ENCODE data around the gene PGM3.

The PGM3 gene, protein sequence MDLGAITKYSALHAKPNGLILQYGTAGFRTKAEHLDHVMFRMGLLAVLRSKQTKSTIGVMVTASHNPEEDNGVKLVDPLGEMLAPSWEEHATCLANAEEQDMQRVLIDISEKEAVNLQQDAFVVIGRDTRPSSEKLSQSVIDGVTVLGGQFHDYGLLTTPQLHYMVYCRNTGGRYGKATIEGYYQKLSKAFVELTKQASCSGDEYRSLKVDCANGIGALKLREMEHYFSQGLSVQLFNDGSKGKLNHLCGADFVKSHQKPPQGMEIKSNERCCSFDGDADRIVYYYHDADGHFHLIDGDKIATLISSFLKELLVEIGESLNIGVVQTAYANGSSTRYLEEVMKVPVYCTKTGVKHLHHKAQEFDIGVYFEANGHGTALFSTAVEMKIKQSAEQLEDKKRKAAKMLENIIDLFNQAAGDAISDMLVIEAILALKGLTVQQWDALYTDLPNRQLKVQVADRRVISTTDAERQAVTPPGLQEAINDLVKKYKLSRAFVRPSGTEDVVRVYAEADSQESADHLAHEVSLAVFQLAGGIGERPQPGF

DNA sequence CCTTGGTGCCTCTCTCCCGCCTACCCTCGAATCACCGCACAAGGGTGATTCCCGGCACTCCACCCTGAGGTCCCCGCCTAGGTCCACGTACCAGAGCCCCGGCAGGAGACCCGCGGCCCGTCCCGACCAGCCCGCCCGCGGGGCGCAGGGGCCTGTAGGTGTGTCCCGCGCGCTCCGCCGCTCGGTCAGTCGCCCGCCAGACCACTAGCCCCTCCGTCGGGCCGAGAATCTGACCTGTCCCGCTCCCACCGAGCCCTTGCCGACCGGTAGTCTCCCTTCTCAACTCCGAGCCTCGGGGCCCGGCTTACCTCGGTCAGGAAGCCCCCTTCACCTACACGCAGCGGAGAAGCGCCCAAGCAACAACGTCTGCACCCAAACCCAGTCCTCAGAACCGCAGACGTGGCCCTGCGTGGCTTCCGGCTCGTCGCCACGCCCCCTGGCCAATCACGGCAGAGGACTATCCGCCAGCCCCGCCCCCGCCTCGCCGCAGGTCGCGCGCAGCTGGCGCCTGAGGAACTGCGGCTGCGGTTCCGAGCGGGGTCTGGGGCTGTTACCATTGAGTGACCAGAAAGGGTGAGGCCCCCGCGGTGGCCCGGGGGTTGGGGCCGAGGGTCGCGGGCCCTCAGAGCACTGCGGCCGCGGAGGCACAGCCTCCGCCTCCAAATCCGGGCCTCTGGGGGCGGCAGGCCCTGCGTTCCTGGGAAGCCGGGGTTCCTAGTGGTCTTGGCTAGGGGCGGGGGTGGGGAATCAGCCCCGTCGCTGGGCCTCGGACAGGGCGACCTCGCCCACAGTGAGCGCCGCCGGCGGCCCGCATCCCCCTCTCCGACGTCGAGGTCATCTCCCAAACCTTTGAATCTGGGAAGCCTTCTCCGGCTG, at the start of gene PGM3, which contains the start of gene RWDD2A:
Gene PGM3 (minus strand): TSS at position 395 of the 876 bp plus-strand sequence. CDS start 2,253 bp downstream, outside the sequence.
Gene RWDD2A (plus strand): TSS at position 487 of the 876 bp plus-strand sequence. CDS start 1,095 bp downstream, outside the sequence.
- no peaks in the 10 kb centered on the region for H3K9me3 ChIP-seq (ENCODE audit: low read length)
- peaks cover 10% of the 10 kb centered on the region for H3K4me1 ChIP-seq (ENCODE audit: insufficient read depth, low read length)
- H2AFZ ChIP-seq (ENCODE audit: low read depth, low read length): peak within 1 kb of the TSS; percentile 94
- H3K27me3 ChIP-seq (ENCODE audit: insufficient read depth, low read length): no peaks in the 10 kb centered on the region
- peak within 1 kb of the TSS; percentile 96 for H3K4me3 ChIP-seq (ENCODE audit: low read length)
- H3K36me3 ChIP-seq (ENCODE audit: insufficient read depth, low read length): peaks cover 26% of the 10 kb centered on the region

DNA sequence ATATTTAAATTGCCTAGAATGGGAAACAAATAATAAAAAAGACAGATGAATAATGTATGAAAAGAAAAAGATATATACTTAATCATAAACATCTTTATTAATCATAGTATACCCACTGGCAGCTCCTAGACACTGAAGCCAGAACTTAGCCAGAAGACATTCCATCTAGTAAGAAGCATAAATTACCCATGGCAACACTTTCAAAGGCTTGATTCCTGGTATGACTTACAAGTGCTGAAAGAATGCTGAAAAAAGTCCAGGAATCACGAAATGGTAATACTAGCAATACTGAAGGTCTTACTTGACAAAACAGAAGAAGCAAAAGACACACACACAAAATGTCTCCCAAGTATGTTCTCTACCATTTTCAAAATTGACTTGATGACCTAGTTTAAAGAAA, 38.1 kb upstream of the PGM3 start:
- H3K27me3 ChIP-seq (ENCODE audit: insufficient read depth, low read length): peaks cover 2% of the 10 kb centered on the region

DNA sequence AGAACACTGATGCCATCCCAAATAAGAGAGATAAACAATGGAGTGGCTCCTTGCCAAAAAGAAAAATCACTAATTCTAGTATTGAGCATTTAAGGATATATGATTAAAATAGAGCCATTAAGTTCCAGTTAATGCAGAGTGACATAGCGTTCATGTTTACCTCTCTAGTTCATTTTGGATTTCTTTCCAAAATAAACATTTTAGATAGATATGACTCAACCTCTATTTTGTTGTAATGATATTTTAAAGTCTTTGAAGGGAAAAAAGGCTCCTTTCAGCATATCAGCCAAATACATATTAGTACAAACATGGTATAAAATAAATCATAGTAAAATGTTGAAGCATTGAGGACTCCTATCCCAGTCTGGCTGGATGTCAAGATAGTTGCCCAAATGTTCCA, 33.5 kb upstream of the PGM3 start:
- no peak overlapping the region for H3K4me3 ChIP-seq (ENCODE audit: low read length)
- no peaks in the 10 kb centered on the region for H3K9me3 ChIP-seq (ENCODE audit: low read length)
- H2AFZ ChIP-seq (ENCODE audit: low read depth, low read length): no peak overlapping the region
- no peaks in the 10 kb centered on the region for H3K4me1 ChIP-seq (ENCODE audit: insufficient read depth, low read length)
- H3K27me3 ChIP-seq (ENCODE audit: insufficient read depth, low read length): peaks cover 5% of the 10 kb centered on the region
- H3K36me3 ChIP-seq (ENCODE audit: insufficient read depth, low read length): no peaks in the 10 kb centered on the region

More for the DNA sequence above, 38.1 kb upstream of the PGM3 start:
- Histone ChIP-seq H3K4me3 (ENCODE audit: low read length) (no peak overlapping the region), H3K4me1 (ENCODE audit: insufficient read depth, low read length) (no peaks in the 10 kb centered on the region), H2AFZ (ENCODE audit: low read depth, low read length) (no peak overlapping the region), H3K36me3 (ENCODE audit: insufficient read depth, low read length) (no peaks in the 10 kb centered on the region), H3K9me3 (ENCODE audit: low read length) (no peaks in the 10 kb centered on the region)

DNA sequence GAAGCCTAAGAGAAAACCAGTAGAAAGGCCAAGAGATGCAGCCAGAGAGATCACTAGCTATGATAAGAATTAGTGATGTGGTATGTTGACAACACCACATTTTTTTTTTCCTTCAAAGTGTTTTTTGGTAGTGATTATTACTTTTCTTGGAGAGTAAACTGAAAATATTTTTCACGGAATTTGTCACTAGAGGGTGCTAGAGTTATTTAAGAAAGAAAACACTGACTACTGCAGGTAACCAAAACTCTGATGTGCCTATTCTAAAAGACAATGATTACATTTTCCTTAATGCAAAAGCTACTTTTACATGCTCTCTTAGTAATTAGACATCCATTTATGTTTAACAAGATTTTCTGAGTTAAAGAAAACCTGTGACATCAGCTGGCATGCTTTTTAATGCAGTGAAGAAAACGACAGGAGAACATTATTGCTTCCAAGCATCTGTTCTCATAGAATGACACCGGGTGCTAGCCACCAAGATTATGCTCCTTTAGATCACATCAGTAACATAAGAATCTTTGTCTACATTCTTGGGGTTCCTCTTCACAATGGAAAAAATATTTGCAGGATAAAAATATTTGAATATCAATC, 28.9 kb upstream of the PGM3 start:
- no peaks in the 10 kb centered on the region for H3K36me3 ChIP-seq (ENCODE audit: insufficient read depth, low read length)
- no peak overlapping the region for H2AFZ ChIP-seq (ENCODE audit: low read depth, low read length)

DNA sequence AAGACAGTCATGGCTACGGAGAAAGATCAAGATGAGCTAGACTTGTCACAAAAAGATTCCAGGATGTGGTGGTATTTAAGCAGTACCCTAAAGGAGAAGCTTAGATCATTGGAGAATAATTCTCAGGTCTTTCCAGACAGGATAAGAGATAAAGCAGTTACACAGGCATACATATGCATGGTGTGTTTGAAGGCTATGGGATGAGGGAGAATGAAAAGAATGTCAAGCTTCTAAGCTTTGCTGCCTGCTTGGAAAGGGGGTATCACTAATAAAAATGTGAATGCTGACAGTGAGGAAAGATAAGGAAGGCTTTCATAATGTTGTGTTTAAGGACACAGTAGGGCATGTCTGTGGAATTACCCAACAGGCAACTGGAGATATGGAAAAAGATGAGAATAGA, 28.2 kb upstream of the PGM3 start:
- H3K4me1 ChIP-seq (ENCODE audit: insufficient read depth, low read length): no peaks in the 10 kb centered on the region
- H3K4me3 ChIP-seq (ENCODE audit: low read length): no peak overlapping the region
- no peak overlapping the region for H2AFZ ChIP-seq (ENCODE audit: low read depth, low read length)
- no peaks in the 10 kb centered on the region for H3K36me3 ChIP-seq (ENCODE audit: insufficient read depth, low read length)
- H3K27me3 ChIP-seq (ENCODE audit: insufficient read depth, low read length): peaks cover 15% of the 10 kb centered on the region
- no peaks in the 10 kb centered on the region for H3K9me3 ChIP-seq (ENCODE audit: low read length)

More for the DNA sequence above, 28.9 kb upstream of the PGM3 start:
- peaks cover 11% of the 10 kb centered on the region for H3K27me3 ChIP-seq (ENCODE audit: insufficient read depth, low read length)
- H3K4me1 ChIP-seq (ENCODE audit: insufficient read depth, low read length): no peaks in the 10 kb centered on the region
- H3K9me3 ChIP-seq (ENCODE audit: low read length): no peaks in the 10 kb centered on the region
- H3K4me3 ChIP-seq (ENCODE audit: low read length): no peak overlapping the region

DNA sequence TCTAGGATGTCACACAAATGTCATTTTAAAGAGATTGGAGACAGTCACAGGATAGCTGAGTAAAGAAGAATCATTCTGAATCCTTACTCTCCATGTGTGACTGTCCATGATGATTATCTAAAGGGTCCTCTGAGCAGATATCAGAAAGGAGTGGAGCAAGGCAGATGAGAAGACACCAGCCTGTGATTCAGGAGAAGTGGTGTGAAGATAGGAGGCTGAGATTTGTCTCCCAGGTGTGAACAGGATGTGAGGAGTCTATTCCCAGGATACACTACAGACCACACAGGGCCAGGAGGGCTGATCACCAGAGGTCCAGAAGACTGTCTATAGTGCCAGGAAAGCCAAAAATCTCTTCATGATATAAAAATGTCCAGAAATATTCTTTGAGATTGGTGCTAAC, 27.1 kb upstream of the PGM3 start:
- no peaks in the 10 kb centered on the region for H3K4me1 ChIP-seq (ENCODE audit: insufficient read depth, low read length)
- no peak overlapping the region for H3K4me3 ChIP-seq (ENCODE audit: low read length)
- H3K27me3 ChIP-seq (ENCODE audit: insufficient read depth, low read length): peaks cover 17% of the 10 kb centered on the region
- no peak overlapping the region for H2AFZ ChIP-seq (ENCODE audit: low read depth, low read length)
- H3K36me3 ChIP-seq (ENCODE audit: insufficient read depth, low read length): no peaks in the 10 kb centered on the region
- no peaks in the 10 kb centered on the region for H3K9me3 ChIP-seq (ENCODE audit: low read length)

DNA sequence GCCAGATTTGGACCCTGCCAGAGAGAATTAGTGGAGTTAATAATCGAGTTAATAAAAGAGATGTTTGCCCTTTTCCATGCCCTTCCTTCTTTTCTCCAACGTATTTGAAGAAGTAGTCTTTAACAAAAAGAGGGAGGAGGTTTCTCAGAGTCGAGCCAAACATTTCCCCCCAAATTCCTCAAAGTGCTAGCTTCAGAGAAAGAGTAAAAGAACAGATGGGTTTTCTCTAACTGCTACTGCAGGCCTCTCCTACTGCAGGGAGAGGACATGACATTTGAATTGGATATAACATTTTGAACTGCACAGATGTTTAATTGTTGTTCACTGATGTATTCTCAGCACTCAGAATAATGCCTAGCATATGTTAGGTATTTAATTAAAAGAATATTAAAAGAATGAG, 25.6 kb upstream of the PGM3 start:
- H2AFZ ChIP-seq (ENCODE audit: low read depth, low read length): no peak overlapping the region
- H3K9me3 ChIP-seq (ENCODE audit: low read length): no peaks in the 10 kb centered on the region
- H3K4me3 ChIP-seq (ENCODE audit: low read length): no peak overlapping the region
- H3K27me3 ChIP-seq (ENCODE audit: insufficient read depth, low read length): peaks cover 17% of the 10 kb centered on the region
- H3K36me3 ChIP-seq (ENCODE audit: insufficient read depth, low read length): no peaks in the 10 kb centered on the region
- no peaks in the 10 kb centered on the region for H3K4me1 ChIP-seq (ENCODE audit: insufficient read depth, low read length)

DNA sequence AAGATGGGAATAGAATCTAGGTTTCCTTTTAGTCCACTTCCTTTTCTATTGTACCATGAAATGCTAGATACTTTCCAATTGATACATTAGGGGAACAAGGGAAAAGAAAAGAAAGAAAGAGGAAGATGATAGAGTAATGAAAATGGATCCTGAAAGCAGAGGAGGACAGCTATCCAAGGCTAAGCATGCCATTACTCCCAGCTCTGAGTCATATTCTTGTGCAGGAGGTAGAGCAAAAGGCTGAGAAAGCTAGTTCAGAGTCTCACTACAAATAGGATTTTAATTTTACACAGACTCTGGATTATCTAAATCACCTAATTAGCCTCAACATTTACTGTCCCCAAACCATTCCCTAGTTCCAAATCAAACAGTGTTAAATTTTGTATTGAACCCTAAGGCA, 23.7 kb upstream of the PGM3 start:
- Histone ChIP-seq H3K27me3 (ENCODE audit: insufficient read depth, low read length) (peaks cover 15% of the 10 kb centered on the region), H3K4me1 (ENCODE audit: insufficient read depth, low read length) (no peaks in the 10 kb centered on the region), H2AFZ (ENCODE audit: low read depth, low read length) (no peak overlapping the region), H3K9me3 (ENCODE audit: low read length) (no peaks in the 10 kb centered on the region), H3K36me3 (ENCODE audit: insufficient read depth, low read length) (no peaks in the 10 kb centered on the region), H3K4me3 (ENCODE audit: low read length) (no peak overlapping the region)

DNA sequence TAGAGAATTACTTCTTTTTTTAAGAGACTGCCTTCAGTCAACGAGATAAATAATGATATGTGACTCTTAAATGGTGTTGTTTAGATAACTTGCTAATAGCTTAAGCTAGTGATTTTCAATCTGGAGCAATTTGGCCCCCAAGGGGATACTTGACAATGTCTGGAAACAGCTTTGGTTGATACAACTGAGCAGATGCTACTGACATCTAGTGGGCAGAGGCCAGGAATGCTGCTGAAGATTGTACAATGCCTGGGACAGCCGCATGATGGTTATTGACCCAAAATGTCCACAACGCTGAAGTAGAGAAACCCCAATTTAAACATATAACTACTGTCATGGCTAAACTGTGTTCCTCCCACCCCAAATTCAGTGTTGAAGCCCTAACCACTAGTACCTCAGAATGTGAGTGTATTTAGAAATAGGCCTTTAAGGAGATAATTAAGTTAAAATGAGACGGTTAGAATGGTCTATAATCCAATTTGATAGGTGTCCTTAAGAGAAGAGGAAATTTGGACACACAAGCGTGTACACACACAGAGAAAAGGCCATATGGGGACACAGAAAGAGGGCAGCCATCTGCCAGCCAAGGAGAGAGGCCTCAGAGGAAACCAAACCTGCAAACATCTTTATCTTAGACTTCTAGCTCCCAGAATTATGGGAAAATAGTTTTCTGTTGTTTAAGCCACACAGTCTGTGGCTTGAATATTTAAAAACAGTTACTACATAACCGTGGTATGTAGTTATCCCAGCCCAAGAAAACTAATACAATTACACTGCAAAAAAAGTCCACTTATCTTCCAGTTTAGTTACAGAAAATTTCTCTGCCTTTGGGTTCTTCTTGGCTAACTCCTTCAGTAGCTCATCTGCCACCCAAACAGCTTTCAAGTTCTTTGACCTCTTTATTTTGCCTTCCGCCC, 22.3 kb upstream of the PGM3 start:
- Histone ChIP-seq H3K27me3 (ENCODE audit: insufficient read depth, low read length) (peaks cover 20% of the 10 kb centered on the region), H3K9me3 (ENCODE audit: low read length) (no peaks in the 10 kb centered on the region), H3K4me3 (ENCODE audit: low read length) (no peak overlapping the region), H3K36me3 (ENCODE audit: insufficient read depth, low read length) (no peaks in the 10 kb centered on the region), H3K4me1 (ENCODE audit: insufficient read depth, low read length) (no peaks in the 10 kb centered on the region), H2AFZ (ENCODE audit: low read depth, low read length) (peak overlapping the region; percentile 51)

DNA sequence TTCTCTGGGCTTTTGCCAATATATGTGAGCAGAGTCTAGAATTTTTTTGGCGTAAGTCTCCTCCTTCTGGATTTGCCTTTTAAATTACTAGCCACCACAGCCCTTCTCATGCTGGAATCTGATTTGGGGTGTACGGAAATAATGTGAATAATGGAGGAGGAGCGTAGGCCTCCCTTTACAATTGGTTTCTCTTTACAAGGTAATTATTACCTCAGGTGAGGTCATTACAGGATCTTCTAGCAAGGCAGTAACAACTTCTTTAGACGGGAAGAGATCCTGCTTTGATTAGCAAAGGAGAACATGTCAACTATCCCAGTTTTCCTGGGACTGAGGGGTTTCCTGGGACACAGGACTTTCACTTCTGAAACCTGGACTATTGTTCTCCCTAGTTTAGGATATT, 9.0 kb upstream of the PGM3 start:
- Histone ChIP-seq H3K4me1 (ENCODE audit: insufficient read depth, low read length) (no peaks in the 10 kb centered on the region), H2AFZ (ENCODE audit: low read depth, low read length) (peak overlapping the region; percentile 46), H3K4me3 (ENCODE audit: low read length) (no peak overlapping the region), H3K27me3 (ENCODE audit: insufficient read depth, low read length) (no peaks in the 10 kb centered on the region), H3K9me3 (ENCODE audit: low read length) (no peaks in the 10 kb centered on the region), H3K36me3 (ENCODE audit: insufficient read depth, low read length) (no peaks in the 10 kb centered on the region)

DNA sequence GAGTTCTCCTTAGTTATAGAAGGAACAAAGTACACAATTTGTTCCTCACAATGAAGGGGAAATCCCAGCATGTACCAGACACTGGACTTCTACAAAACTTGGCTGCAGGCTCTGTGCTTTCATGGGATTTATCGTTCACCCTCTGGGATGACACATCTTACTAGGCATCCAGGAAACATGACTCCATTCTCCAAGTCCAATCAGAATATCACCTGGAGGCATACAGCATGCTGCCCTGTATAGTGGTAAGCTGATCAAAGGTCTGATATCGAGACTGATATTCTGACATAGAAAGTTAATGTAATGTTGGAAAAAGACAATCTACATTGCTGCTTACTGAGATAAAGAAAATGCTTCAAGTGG, 6.8 kb upstream of the PGM3 start:
- no peaks in the 10 kb centered on the region for H3K9me3 ChIP-seq (ENCODE audit: low read length)
- no peaks in the 10 kb centered on the region for H3K27me3 ChIP-seq (ENCODE audit: insufficient read depth, low read length)
- H3K4me1 ChIP-seq (ENCODE audit: insufficient read depth, low read length): no peaks in the 10 kb centered on the region
- peaks cover 9% of the 10 kb centered on the region for H3K36me3 ChIP-seq (ENCODE audit: insufficient read depth, low read length)
- H2AFZ ChIP-seq (ENCODE audit: low read depth, low read length): no peak overlapping the region
- no peak overlapping the region for H3K4me3 ChIP-seq (ENCODE audit: low read length)
